ENCODE measurements around the gene RALA. TPM values are rescaled to one million over a fixed set of nuclear protein-coding genes. Genes with fewer than 3 reads are reported as not detected.
A peak's percentile ranks its signal among the peaks of the same experiment; 100 is the strongest.
"Not testable (repeated sequence)": the region's sequence is repeated elsewhere in the genome, so short reads cannot be mapped to it uniquely, and the experiment has no call there.

Gene RALA
- total RNA-seq, 2 experiments from 2014 or later, result 22.3 to 32.9 TPM

DNA sequence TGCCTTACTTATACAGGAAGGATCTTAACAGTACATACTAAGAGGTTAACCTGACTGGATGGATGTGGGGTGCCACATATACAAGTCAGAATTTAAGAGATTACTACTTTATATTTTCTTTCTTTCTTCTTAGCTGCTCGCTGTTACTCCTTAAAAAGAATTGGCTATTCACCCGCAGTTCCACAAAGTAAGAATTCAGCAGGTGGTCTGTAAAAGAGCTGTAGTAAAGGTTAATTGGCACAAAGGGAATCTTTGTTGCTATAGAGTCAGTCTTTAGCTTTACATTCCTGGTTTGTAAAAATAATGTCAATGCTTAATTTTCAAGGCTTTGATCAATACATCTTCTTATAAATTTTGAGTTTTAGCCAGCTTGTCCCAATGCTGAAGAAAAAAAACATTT, 43.2 kb downstream of the RALA start:
- CTCF ChIA-PET, result interaction anchor here (0.8 to 0.9 kb wide), 2 partner anchors 10 to 76 kb away, joined by 3 read pairs; no protein-coding TSS in a partner anchor
- H3K4me3 Mint-ChIP-seq, result no peak overlapping the region
- H3K4me1 Mint-ChIP-seq, result no peaks in the 10 kb centered on the region
- H3K36me3 Mint-ChIP-seq, result peaks cover 29% of the 10 kb centered on the region
- peaks cover 5% of the 10 kb centered on the region for H3K9me3 Mint-ChIP-seq (ENCODE audit: low read depth)
- no peaks in the 10 kb centered on the region for H3K27me3 Mint-ChIP-seq
- no peak overlapping the region for H3K27ac Mint-ChIP-seq
- no peak for DNase-seq
- ATAC-seq, result no peak

GRCh38 chr7:39667341-39667923, 44.1 kb downstream of the RALA start:
- DNase-seq (no peak), ATAC-seq (no peak)
- Mint-ChIP-seq H3K9me3 (ENCODE audit: low read depth) (peaks cover 4% of the 10 kb centered on the region), H3K4me1 (no peaks in the 10 kb centered on the region), H3K4me3 (no peak overlapping the region), H3K27me3 (no peaks in the 10 kb centered on the region), H3K36me3 (peaks cover 21% of the 10 kb centered on the region), H3K27ac (no peak overlapping the region)
- CTCF ChIA-PET, result no interaction called here

DNA sequence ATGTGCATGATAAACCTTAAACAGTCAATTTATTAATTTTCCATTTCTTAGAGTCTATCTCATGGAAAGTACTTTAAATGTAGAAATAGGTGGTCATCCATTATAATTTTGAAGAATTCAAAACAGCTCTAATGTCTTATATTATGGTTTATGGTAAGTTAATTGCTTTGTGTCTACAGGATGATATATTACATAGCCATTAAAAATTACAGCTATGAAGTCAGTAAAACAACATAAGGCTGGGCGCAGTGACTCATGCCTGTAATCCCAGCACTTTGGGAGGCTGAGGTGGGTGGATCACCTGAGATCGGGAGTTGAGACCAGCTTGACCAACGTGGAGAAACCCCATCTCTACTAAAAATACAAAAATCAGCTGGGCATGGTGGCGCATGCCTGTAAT, 44.9 kb downstream of the RALA start:
- DNase-seq; H3K9me3 Mint-ChIP-seq (ENCODE audit: low read depth); H3K4me3 Mint-ChIP-seq; H3K4me1 Mint-ChIP-seq; ATAC-seq; H3K27me3 Mint-ChIP-seq; CTCF ChIA-PET; H3K27ac Mint-ChIP-seq: not testable (repeated sequence)
- H3K36me3 Mint-ChIP-seq, result peaks cover 14% of the 10 kb centered on the region

DNA sequence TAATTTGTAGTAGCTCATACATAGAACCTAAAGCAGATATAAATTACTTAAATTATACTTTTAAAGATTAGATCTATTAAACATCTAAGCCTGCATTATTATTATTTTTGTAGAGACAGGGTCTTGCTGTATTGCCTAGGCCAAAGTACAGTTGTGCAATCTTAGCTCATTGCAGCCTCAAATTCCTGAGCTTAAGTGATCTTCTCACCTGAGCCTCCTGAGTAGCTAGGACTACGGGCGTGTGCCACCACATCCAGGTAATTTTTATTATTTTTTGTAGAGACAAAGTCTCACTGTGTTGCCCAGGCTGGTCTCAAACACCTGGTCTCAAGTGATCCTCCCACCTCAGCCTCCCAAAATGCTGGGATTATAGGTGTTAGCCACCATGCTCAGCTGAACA, 46.7 kb downstream of the RALA start:
- Mint-ChIP-seq H3K27ac (no peak overlapping the region), H3K4me3 (no peak overlapping the region), H3K9me3 (ENCODE audit: low read depth) (no peaks in the 10 kb centered on the region), H3K36me3 (peaks cover 8% of the 10 kb centered on the region), H3K4me1 (no peaks in the 10 kb centered on the region), H3K27me3 (no peaks in the 10 kb centered on the region)
- DNase-seq (no peak), ATAC-seq (no peak)
- CTCF ChIA-PET, result interaction anchor here (1.3 kb wide), 1 partner anchor 53 kb away, joined by 3 read pairs; no protein-coding TSS in a partner anchor

- ATAC-seq, result no peak
These were observed 47.6 kb downstream of the RALA start for GRCh38 chr7:39670934-39671333.

DNA sequence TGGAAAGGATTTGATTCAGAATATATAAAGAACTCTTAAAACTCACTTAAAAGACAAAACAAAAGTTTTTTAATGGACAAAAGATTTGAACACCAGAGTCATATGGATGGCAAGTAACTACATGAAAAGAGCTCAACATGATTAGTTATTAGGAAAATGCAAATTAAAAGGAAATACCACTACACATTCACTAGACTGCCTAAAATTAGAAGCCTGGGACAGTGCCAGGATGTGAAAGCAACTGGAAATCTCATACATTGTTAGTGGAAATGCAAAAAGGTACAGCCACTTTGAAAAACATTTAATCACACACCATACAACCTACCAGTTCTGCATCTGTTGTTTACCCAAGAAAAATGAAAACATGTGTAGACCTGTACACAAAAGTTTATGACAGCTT, 48.8 kb downstream of the RALA start:
- peaks cover 2% of the 10 kb centered on the region for H3K9me3 Mint-ChIP-seq (ENCODE audit: low read depth)
- ATAC-seq, result no peak
- H3K4me1 Mint-ChIP-seq, result no peaks in the 10 kb centered on the region

More at GRCh38 chr7:39670934-39671333, 47.6 kb downstream of the RALA start:
- CTCF ChIA-PET, result interaction anchor here (1.3 kb wide), 1 partner anchor 54 kb away, joined by 3 read pairs; no protein-coding TSS in a partner anchor
- no peak overlapping the region for H3K4me3 Mint-ChIP-seq
- no peak for DNase-seq
- H3K27me3 Mint-ChIP-seq, result no peaks in the 10 kb centered on the region
- no peaks in the 10 kb centered on the region for H3K4me1 Mint-ChIP-seq
- H3K9me3 Mint-ChIP-seq (ENCODE audit: low read depth), result no peaks in the 10 kb centered on the region
- peaks cover 10% of the 10 kb centered on the region for H3K36me3 Mint-ChIP-seq
- no peak overlapping the region for H3K27ac Mint-ChIP-seq

DNA sequence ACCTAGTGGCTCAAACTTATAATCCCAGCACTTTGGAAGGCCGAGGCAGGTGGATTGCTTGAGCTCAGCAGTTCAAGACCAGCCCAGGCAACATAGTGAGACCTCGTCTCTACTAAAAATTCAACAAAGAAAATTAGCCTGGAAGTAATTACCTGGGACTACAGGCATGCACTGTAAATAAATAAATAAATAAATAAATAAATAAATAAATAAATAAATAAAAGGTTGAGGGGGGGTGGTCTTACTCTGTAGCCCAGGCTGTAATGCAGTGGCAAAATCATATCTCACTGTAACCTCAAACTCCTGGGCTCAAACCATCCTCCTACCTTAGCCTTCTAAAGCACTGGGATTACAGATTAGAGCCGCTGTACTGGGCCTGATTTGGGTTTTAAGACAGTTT, 50.5 kb downstream of the RALA start:
- Mint-ChIP-seq H3K27me3 (no peaks in the 10 kb centered on the region), H3K4me3 (no peak overlapping the region), H3K9me3 (ENCODE audit: low read depth) (peaks cover 2% of the 10 kb centered on the region), H3K36me3 (peaks cover 18% of the 10 kb centered on the region), H3K27ac (no peak overlapping the region), H3K4me1 (no peaks in the 10 kb centered on the region)
- no peak for DNase-seq
- CTCF ChIA-PET, result no interaction called here
- ATAC-seq, result no peak

More for the DNA sequence above, 48.8 kb downstream of the RALA start:
- no peak overlapping the region for H3K4me3 Mint-ChIP-seq
- CTCF ChIA-PET, result interaction anchor here (0.7 kb wide), 1 partner anchor 9 kb away, joined by 3 read pairs; no protein-coding TSS in a partner anchor
- no peak overlapping the region for H3K27ac Mint-ChIP-seq
- no peak for DNase-seq
- H3K27me3 Mint-ChIP-seq, result no peaks in the 10 kb centered on the region
- peaks cover 18% of the 10 kb centered on the region for H3K36me3 Mint-ChIP-seq

DNA sequence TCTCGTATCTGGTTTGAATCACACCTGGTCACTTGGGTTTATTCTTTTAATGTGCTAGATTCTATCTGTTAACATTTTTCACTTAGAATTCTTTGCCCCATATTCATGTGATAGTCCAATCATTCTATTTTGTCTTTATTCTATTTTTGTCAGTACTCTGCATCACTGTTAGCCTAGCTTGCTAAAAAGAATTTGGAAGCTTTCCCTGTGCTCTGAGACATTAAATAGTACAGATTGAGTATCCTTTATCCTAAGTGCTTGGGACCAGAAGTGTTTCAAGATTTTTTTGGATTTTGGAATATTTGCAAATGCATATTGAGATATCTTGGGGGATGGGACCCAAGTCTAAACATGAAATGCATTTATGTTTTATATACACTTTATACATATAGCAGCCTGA, 51.0 kb downstream of the RALA start:
- Mint-ChIP-seq H3K27me3 (no peaks in the 10 kb centered on the region), H3K9me3 (ENCODE audit: low read depth) (peaks cover 2% of the 10 kb centered on the region), H3K4me3 (no peak overlapping the region), H3K4me1 (no peaks in the 10 kb centered on the region), H3K36me3 (peaks cover 16% of the 10 kb centered on the region), H3K27ac (no peak overlapping the region)
- ATAC-seq (no peak), DNase-seq (no peak)
- CTCF ChIA-PET, result no interaction called here

DNA sequence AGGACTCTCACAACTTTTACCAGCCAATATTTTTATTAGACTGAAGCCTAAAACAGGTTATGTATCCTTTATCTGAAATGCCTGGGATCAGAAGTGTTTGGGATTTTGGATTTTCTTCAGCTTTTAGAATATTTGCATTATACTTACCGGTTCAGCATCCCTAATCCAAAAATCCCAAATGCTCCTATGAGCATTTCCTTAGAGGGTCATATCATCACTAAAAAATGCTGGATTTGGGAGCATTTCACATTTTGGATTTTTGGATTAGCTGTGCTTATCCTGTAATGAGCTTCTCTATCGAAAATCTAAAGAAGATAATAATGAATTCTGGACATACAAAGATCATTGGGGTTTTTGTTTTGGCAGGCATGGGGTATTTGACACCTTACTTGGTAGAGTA, 53.0 kb downstream of the RALA start:
- no peak for ATAC-seq
- CTCF ChIA-PET, result interaction anchor here (0.9 kb wide), 1 partner anchor 10 kb away, joined by 3 read pairs; no protein-coding TSS in a partner anchor

GRCh38 chr7:39678930-39679709, 55.7 kb downstream of the RALA start:
- H3K4me3 Mint-ChIP-seq, result no peak overlapping the region
- H3K36me3 Mint-ChIP-seq, result peaks cover 16% of the 10 kb centered on the region
- no peaks in the 10 kb centered on the region for H3K27me3 Mint-ChIP-seq
- CTCF ChIA-PET, result interaction anchor here (1.9 kb wide), 1 partner anchor 11 kb away, joined by 4 read pairs; no protein-coding TSS in a partner anchor
- H3K27ac Mint-ChIP-seq, result no peak overlapping the region
- ATAC-seq, result no peak
- H3K9me3 Mint-ChIP-seq (ENCODE audit: low read depth), result peaks cover 2% of the 10 kb centered on the region
- DNase-seq, result no peak
- no peaks in the 10 kb centered on the region for H3K4me1 Mint-ChIP-seq

More for the DNA sequence above, 53.0 kb downstream of the RALA start:
- Mint-ChIP-seq H3K4me3 (no peak overlapping the region), H3K36me3 (peaks cover 16% of the 10 kb centered on the region), H3K27ac (no peak overlapping the region), H3K9me3 (ENCODE audit: low read depth) (peaks cover 2% of the 10 kb centered on the region), H3K27me3 (no peaks in the 10 kb centered on the region), H3K4me1 (no peaks in the 10 kb centered on the region)
- DNase-seq, result no peak

DNA sequence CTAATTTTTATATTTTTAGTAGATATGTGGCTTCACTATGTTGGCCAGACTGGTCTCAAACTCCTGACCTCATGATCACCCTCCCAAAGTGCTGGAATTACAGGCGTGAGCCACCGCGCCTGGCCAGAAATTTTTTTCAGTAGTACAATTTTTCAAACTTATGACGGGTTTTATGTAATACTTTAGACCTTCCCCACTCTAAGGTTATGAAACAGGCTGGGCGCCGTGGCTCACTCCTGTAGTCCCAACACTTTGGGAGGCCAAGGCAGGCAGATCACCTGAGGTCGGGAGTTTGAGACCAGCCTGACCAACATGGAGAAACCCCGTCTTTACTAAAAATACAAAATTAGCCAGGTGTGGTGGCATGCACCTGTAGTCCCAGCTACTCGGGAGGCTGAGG, 56.5 kb downstream of the RALA start:
- CTCF ChIA-PET, result interaction anchor here (1.9 kb wide), 1 partner anchor 10 kb away, joined by 4 read pairs; no protein-coding TSS in a partner anchor
- ATAC-seq; H3K9me3 Mint-ChIP-seq (ENCODE audit: low read depth); H3K4me3 Mint-ChIP-seq; H3K27me3 Mint-ChIP-seq; H3K4me1 Mint-ChIP-seq; DNase-seq; H3K27ac Mint-ChIP-seq: not testable (repeated sequence)
- peaks cover 16% of the 10 kb centered on the region for H3K36me3 Mint-ChIP-seq

GRCh38 chr7:39681887-39682441, 58.6 kb downstream of the RALA start:
- Mint-ChIP-seq H3K27ac (no peak overlapping the region), H3K4me3 (no peak overlapping the region), H3K4me1 (peaks cover 5% of the 10 kb centered on the region), H3K9me3 (ENCODE audit: low read depth) (no peaks in the 10 kb centered on the region), H3K36me3 (peaks cover 5% of the 10 kb centered on the region), H3K27me3 (no peaks in the 10 kb centered on the region)
- CTCF ChIA-PET, result interaction anchor here (0.8 kb wide), 1 partner anchor 34 kb away, joined by 3 read pairs; no protein-coding TSS in a partner anchor
- ATAC-seq (no peak), DNase-seq (no peak)

- DNase-seq (no peak), ATAC-seq (no peak)
- Mint-ChIP-seq H3K4me1 (peaks cover 5% of the 10 kb centered on the region), H3K27ac (peak overlapping the region; percentile 30), H3K36me3 (peaks cover 9% of the 10 kb centered on the region), H3K4me3 (no peak overlapping the region), H3K27me3 (no peaks in the 10 kb centered on the region), H3K9me3 (ENCODE audit: low read depth) (no peaks in the 10 kb centered on the region)
- CTCF ChIA-PET, result no interaction called here
These were observed 60.0 kb downstream of the RALA start for GRCh38 chr7:39683216-39683845.

Measured in activated CD8-positive, alpha-beta memory T cell treated with anti-CD3 and anti-CD28 coated beads, Interleukin-2, amount 10 ng/mL, durations not matched to agents 7 days and 5 days (primary cell).